LNCAP (cell line): ENCODE data around the gene TBX4.

Experiments used
- TF ChIP-seq, protein P1 (sequence below): fragments of 450-650 bp; IDR thresholded peaks from 2 replicates; pipeline ENCODE4 v1.5.1; 2017; ENCODE audit warnings: mild to moderate bottlenecking

Gene TBX4

GRCh38 chr17:61507383-61508066, 55.3 kb downstream of the TBX4 start:
- TF ChIP-seq, protein P1, sequence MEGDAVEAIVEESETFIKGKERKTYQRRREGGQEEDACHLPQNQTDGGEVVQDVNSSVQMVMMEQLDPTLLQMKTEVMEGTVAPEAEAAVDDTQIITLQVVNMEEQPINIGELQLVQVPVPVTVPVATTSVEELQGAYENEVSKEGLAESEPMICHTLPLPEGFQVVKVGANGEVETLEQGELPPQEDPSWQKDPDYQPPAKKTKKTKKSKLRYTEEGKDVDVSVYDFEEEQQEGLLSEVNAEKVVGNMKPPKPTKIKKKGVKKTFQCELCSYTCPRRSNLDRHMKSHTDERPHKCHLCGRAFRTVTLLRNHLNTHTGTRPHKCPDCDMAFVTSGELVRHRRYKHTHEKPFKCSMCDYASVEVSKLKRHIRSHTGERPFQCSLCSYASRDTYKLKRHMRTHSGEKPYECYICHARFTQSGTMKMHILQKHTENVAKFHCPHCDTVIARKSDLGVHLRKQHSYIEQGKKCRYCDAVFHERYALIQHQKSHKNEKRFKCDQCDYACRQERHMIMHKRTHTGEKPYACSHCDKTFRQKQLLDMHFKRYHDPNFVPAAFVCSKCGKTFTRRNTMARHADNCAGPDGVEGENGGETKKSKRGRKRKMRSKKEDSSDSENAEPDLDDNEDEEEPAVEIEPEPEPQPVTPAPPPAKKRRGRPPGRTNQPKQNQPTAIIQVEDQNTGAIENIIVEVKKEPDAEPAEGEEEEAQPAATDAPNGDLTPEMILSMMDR = no peak

GRCh38 chr17:61508912-61509311, 56.7 kb downstream of the TBX4 start:
- TF ChIP-seq, protein P1 = no peak

DNA sequence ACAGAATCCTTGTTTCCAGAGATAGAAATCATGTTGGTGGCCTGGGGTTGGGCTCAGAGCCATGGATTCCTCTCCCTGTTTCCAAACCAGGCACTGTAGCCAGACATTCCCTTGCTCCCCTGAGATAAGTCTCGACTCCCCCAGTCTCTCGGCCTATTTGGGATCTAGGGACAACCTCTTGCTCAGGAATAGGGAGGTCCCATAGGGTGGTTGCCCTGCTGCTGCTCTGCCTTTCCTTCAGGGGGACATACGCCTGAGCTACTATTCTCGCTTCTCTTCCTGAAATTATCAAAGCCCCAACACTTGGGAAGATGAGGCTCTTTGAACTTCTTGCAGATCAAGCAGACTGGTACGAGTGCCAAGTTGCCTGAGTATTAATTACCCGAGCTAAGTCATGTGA, 58.0 kb downstream of the TBX4 start:
- TF ChIP-seq, protein P1 = no peak

DNA sequence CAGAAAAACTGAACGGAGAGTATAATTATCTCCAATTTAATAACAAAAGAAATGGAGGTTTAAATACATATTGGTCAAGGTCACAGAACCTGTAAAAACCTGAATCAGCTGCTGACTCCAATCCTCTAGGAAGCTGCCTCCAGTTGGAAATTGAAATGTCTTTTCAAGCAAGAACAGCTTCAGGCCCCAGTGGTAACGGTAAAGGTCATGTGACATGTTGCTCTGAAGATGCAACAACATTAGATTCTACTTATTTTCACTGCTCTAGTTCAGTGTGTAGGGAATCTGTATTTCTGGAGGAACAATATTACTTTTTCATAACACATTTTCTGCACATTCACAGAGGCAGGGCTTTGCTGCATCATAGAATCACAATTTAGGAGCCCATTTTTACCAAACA, 58.8 kb downstream of the TBX4 start:
- TF ChIP-seq, protein P1 = no peak

- TF ChIP-seq, protein P1 = no peak
These were observed 59.4 kb downstream of the TBX4 start for GRCh38 chr17:61511480-61512182.

DNA sequence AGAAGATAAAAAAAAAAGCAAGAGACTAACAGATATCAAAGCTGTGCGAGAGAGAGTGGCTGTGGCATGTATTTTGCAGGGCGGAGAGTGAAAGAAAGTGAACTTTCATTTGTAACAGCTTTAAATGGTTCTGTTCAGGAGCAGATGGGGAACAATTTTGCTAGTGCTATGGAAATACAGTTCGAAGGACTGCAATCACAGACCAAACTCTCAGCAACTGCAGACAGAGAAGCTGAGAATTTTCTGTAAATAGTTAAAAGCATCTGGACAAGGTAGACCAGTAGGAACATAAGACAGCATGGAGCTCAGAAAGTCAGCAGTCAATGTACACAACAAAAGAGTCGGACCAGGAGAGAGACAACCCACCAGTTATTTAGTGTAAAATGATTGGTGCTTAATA, 62.3 kb downstream of the TBX4 start:
- TF ChIP-seq, protein P1 = no peak

GRCh38 chr17:61517265-61517664, 65.0 kb downstream of the TBX4 start:
- TF ChIP-seq, protein P1 = no peak
